Endothelial cell of umbilical vein (primary cell): ENCODE results near the gene DLG5. TPM values are rescaled to one million over a fixed set of nuclear protein-coding genes. Genes with fewer than 3 reads are reported as not detected.

Source experiments
- BruUV-seq: library from RNA; stranded (reverse); fragments of 400-500 nt; replicated peaks from 2 replicates; lab custom pipeline; 2021; lab: Mats Ljungman, UMichigan
- CTCF ChIA-PET: fragments of 300-600, 350-600 bp; sonication (Branson Sonifier 250); formaldehyde crosslinking; loops from one replicate; lab custom pipeline; 2021; ENCODE audit warnings: antibody characterized with exemption, inconsistent platforms; lab: Charles Lee
- POLR2A ChIA-PET: fragments of 300-600, 350-600 bp; sonication (Branson Sonifier 250); formaldehyde crosslinking; loops from one replicate; lab custom pipeline; 2021; ENCODE audit warnings: antibody characterized with exemption, inconsistent platforms; lab: Charles Lee
- DNase-seq: peaks from one replicate; pipeline ENCODE4 v3.0.0-alpha.2; 2011; ENCODE audit warnings: low read depth, low spot score
- FAIRE-seq: peaks from 2 replicates; lab custom pipeline; 2011; peaks lifted over from hg19 to GRCh38; lab: Jason Lieb, UNC
- H2AFZ ChIP-seq: 2 replicates; pipeline ENCODE4 v1.6.0; 2012; ENCODE audit warnings: low read depth, low read length, control low read depth, inconsistent platforms
- H3K27ac ChIP-seq: 2 replicates; pipeline ENCODE4 v1.5.1; 2011; ENCODE audit warnings: low read depth, mild to moderate bottlenecking, control low read depth, low read length, moderate library complexity; ENCODE audit not compliant: insufficient read depth
- H3K27me3 ChIP-seq, 2 experiments: 2 replicates each; pipeline versions ENCODE4 v1.6.0 to v1.6.1; 2011; ENCODE audit warnings: low read length in 2 of 2, mixed read lengths in 1 of 2; ENCODE audit not compliant: control insufficient read depth in 2 of 2, insufficient read depth in 2 of 2
- H3K36me3 ChIP-seq, 2 experiments: 2 replicates in 1 of 2; 3 replicates in 1 of 2; pipeline ENCODE4 v1.5.1; 2011; ENCODE audit warnings: low read length in 2 of 2, mild to moderate bottlenecking in 1 of 2, moderate library complexity in 1 of 2; ENCODE audit not compliant: control insufficient read depth in 2 of 2, insufficient read depth in 2 of 2; ENCODE audit errors: extremely low read depth in 1 of 2
- H3K4me1 ChIP-seq: 3 replicates; pipeline ENCODE4 v1.5.1; 2011; ENCODE audit warnings: mild to moderate bottlenecking, low read length; ENCODE audit not compliant: control insufficient read depth, insufficient read depth; ENCODE audit errors: extremely low read depth
- H3K4me2 ChIP-seq: 2 replicates; pipeline ENCODE4 v1.6.1; 2011; ENCODE audit warnings: low read length, control low read depth, mixed read lengths; ENCODE audit not compliant: insufficient read depth
- H3K4me3 ChIP-seq, 3 experiments: fragments of 200-600 bp in 1 of 3; sonication (generic), shearing (Covaris generic) in 1 of 3; replicated peaks in 1 of 3; 2 replicates each; pipeline ENCODE4 v1.5.1; 2011 to 2016; ENCODE audit warnings: control low read depth in 3 of 3, low read length in 3 of 3, mild to moderate bottlenecking in 2 of 3, inconsistent platforms in 1 of 3, low read depth in 1 of 3, moderate library complexity in 1 of 3; ENCODE audit not compliant: insufficient read depth in 1 of 3
- H3K79me2 ChIP-seq: 2 replicates; pipeline ENCODE4 v1.6.0; 2012; ENCODE audit warnings: low read length, inconsistent platforms; ENCODE audit not compliant: control insufficient read depth, insufficient read depth
- H3K9ac ChIP-seq: replicated peaks from 2 replicates; pipeline ENCODE3; 2011; ENCODE audit warnings: low read length, control low read depth; ENCODE audit not compliant: insufficient read depth; ENCODE audit errors: extremely low read depth
- H3K9me1 ChIP-seq: replicated peaks from 3 replicates; pipeline ENCODE4 v1.6.0; 2011; ENCODE audit warnings: mild to moderate bottlenecking, low read length; ENCODE audit not compliant: control insufficient read depth, insufficient read depth; ENCODE audit errors: extremely low read depth
- H3K9me3 ChIP-seq: replicated peaks from 2 replicates; pipeline ENCODE4 v1.5.1; 2012; ENCODE audit warnings: low read length, inconsistent platforms; ENCODE audit not compliant: control insufficient read depth, insufficient read depth
- H4K20me1 ChIP-seq: replicated peaks from 2 replicates; pipeline ENCODE3; 2011; ENCODE audit warnings: mild to moderate bottlenecking, low read length; ENCODE audit not compliant: control insufficient read depth, insufficient read depth; ENCODE audit errors: extremely low read depth
- CTCF ChIP-seq, 2 donors: IDR thresholded peaks; 1 replicate in 1 of 2; 2 replicates in 1 of 2; pipeline ENCODE4 v1.5.1; 2011; ENCODE audit warnings: low read length in 2 of 2, mild to moderate bottlenecking in 2 of 2, moderate library complexity in 2 of 2, control low read depth in 1 of 2, inconsistent platforms in 1 of 2, low read depth in 1 of 2; ENCODE audit not compliant: insufficient read depth in 1 of 2; ENCODE audit errors: extremely low read depth in 1 of 2
- EZH2 ChIP-seq: IDR thresholded peaks from 2 replicates; pipeline ENCODE4 v1.6.1; 2012; ENCODE audit warnings: borderline replicate concordance, low read depth, mild to moderate bottlenecking, moderate library complexity, low read length, inconsistent platforms; ENCODE audit not compliant: severe bottlenecking
- FOS ChIP-seq: IDR thresholded peaks from 2 replicates; pipeline ENCODE4 v1.6.1; 2011; ENCODE audit warnings: mild to moderate bottlenecking, low read length, moderate library complexity, borderline replicate concordance; ENCODE audit not compliant: insufficient read depth
- GATA2 ChIP-seq: IDR thresholded peaks from 2 replicates; pipeline ENCODE4 v1.7.0; 2011; ENCODE audit warnings: low read depth, mild to moderate bottlenecking, moderate library complexity, mixed read lengths, low read length; ENCODE audit not compliant: insufficient read length, insufficient read depth
- JUN ChIP-seq: IDR thresholded peaks from 2 replicates; pipeline ENCODE4 v1.6.1; 2011; ENCODE audit warnings: borderline replicate concordance, low read depth; ENCODE audit not compliant: insufficient read length, insufficient read depth
- MYC ChIP-seq: IDR thresholded peaks from one replicate; pipeline ENCODE4 v1.6.1; 2011; ENCODE audit warnings: mild to moderate bottlenecking, low read depth, low read length
- POLR2A ChIP-seq: IDR thresholded peaks from 2 replicates; pipeline ENCODE4 v1.6.1; 2012; ENCODE audit warnings: low read depth, mild to moderate bottlenecking, control low read depth, low read length
- dilution Hi-C: fragments of 300-500 bp; cut with MboI; formaldehyde crosslinking; loops from one replicate; pipeline ENCODE4 v1.15.0; 2019; ENCODE audit warnings: low sequenced_read_pairs; ENCODE audit not compliant: extremely low pct_ligation_motif_present
- intact Hi-C: fragments of 100-400 bp; cut with micrococcal nuclease; formaldehyde crosslinking; loops from one replicate; pipeline ENCODE4 v1.10.0; 2022
- polyA plus RNA-seq, 4 experiments: library from polyadenylated mRNA; depleted of rRNA in 3 of 4; stranded (reverse) in 3 of 4; unstranded in 1 of 4; fragments of >200 nt; gene quantifications; 2 replicates each; pipeline versions ENCODE4 v1.2.1 to v1.2.3, GENCODE V29; 2011 to 2012; ENCODE audit warnings: missing spikeins in 1 of 4
- total RNA-seq: library from RNA; stranded (reverse); gene quantifications from 2 replicates; pipeline ENCODE4 v1.2.3, GENCODE V29; 2021
- TF ChIP-seq, protein P1 (sequence below): IDR thresholded peaks from 2 replicates; pipeline ENCODE4 v1.6.1; 2011; ENCODE audit not compliant: insufficient read depth, insufficient read length

DLG5 gene
- total and polyA plus RNA-seq, 2 donors (not counting 3 experiments of a cell fraction or from before 2014, with no cell fraction given), result 12.3 to 24.9 TPM

DNA sequence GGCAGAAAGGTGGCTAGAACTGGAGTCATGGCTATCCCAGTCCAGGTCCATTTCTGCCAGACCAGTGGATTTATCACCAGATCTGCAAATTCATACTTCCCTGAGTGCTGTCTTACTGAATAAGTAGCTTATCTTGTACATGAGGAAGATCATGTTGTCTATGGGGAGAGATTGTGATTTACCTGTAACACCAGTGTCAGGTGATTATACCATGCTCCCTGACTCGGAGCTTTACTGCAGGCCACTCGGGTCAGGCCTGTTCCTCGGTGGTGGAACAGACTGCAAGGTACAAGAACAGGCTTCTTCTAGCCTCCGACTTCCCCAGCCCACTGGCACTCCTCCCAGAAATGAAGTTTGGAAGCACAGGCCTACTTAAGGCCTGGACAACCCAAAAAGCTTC lies 42.6 kb upstream of the DLG5 start:
- dilution Hi-C loops, result no loop called here
- H4K20me1 ChIP-seq, result no peaks in the 10 kb centered on the region
- H3K4me3 ChIP-seq, result no peak overlapping the region
- H2AFZ ChIP-seq, result no peak overlapping the region
- intact Hi-C loops, result no loop called here
- FAIRE-seq (no peak), DNase-seq (no peak)
- no peaks in the 10 kb centered on the region for H3K36me3 ChIP-seq
- H3K9ac ChIP-seq, result no peak overlapping the region
- no peaks in the 10 kb centered on the region for H3K79me2 ChIP-seq
- H3K9me3 ChIP-seq, result no peaks in the 10 kb centered on the region
- CTCF ChIA-PET, result interaction anchor here (0.9 to 2.5 kb wide), 3 partner anchors 9 to 122 kb away, joined by 3 to 9 read pairs (median 3); no protein-coding TSS in a partner anchor
- no peaks in the 10 kb centered on the region for H3K27me3 ChIP-seq
- BruUV-seq, result no TSS peak
- H3K4me1 ChIP-seq, result peaks cover 7% of the 10 kb centered on the region
- TF ChIP-seq CTCF (IDR thresholded peaks at IDR 0.05; ENCODE audit: extremely low read depth in 1 of 2, insufficient read depth in 1 of 2, low read depth in 1 of 2, low read length in 2 of 2), result no peak
- TF ChIP-seq, protein P1, sequence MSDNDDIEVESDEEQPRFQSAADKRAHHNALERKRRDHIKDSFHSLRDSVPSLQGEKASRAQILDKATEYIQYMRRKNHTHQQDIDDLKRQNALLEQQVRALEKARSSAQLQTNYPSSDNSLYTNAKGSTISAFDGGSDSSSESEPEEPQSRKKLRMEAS, result no peak
- no peak for TF ChIP-seq FOS
- no peak for TF ChIP-seq MYC
- no peak for TF ChIP-seq GATA2
- no peak for TF ChIP-seq JUN
- no peak for TF ChIP-seq EZH2
- no peak for TF ChIP-seq POLR2A
- H3K9me1 ChIP-seq, result no peaks in the 10 kb centered on the region
- POLR2A ChIA-PET, result interaction anchor here (0.6 kb wide), 1 partner anchor 41 kb away, joined by 3 read pairs; no protein-coding TSS in a partner anchor
- no peak overlapping the region for H3K4me2 ChIP-seq
- no peak overlapping the region for H3K27ac ChIP-seq
